ENCODE measurements around the gene CDH13.

DNA sequence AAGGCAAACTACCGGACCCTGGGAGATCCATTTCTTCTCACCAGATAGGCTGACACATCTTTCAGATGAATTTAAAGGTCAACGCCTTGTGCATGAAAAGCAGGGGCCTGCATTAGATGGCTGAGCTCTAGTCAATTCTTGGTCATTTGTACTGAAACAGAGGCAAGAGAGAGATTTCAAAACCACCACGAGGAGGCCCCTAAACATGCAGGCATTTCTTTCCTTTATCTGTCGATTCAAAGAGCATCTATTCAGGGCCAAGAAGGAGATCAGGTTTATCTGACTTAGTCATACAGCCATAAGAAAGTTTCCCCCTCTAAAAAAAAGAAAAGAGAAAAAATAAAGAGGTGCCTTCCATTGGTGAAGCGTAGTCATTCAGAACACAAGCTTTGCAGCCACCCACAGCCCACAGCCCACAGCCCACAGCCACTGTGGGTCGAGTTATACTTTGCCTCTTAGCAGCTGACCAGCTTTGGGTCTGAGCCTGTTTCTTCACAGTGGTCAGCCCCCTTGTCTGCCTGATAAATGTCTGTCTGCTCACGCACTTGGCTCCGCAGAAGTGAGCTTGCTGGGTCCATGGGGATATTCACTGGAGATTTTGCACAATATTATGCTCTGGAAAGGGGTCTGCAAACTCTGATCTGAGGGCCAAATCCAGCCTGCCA is 207.5 kb downstream of the CDH13 start:
- TF ChIP-seq, protein P1, sequence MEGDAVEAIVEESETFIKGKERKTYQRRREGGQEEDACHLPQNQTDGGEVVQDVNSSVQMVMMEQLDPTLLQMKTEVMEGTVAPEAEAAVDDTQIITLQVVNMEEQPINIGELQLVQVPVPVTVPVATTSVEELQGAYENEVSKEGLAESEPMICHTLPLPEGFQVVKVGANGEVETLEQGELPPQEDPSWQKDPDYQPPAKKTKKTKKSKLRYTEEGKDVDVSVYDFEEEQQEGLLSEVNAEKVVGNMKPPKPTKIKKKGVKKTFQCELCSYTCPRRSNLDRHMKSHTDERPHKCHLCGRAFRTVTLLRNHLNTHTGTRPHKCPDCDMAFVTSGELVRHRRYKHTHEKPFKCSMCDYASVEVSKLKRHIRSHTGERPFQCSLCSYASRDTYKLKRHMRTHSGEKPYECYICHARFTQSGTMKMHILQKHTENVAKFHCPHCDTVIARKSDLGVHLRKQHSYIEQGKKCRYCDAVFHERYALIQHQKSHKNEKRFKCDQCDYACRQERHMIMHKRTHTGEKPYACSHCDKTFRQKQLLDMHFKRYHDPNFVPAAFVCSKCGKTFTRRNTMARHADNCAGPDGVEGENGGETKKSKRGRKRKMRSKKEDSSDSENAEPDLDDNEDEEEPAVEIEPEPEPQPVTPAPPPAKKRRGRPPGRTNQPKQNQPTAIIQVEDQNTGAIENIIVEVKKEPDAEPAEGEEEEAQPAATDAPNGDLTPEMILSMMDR (IDR thresholded peaks at IDR 0.05; ENCODE audit: low read length), result no peak
- TF ChIP-seq EZH2 (optimal IDR thresholded peaks at IDR 0.05; ENCODE audit: low read depth, low read length) (no peak), EZH2phosphoT487 (IDR thresholded peaks at IDR 0.05; ENCODE audit: low read length) (no peak)
